HK-2 (cell line): ENCODE measurements around the gene AGAP1.

ENCODE experiments used
- DNase-seq: peaks from one replicate; pipeline ENCODE4 v3.0.0-alpha.2; 2018; ENCODE audit not compliant: unreplicated experiment

The AGAP1 gene

GRCh38 chr2:235569837-235570236 is 76.0 kb downstream of the AGAP1 start:
- no peak for DNase-seq

DNA sequence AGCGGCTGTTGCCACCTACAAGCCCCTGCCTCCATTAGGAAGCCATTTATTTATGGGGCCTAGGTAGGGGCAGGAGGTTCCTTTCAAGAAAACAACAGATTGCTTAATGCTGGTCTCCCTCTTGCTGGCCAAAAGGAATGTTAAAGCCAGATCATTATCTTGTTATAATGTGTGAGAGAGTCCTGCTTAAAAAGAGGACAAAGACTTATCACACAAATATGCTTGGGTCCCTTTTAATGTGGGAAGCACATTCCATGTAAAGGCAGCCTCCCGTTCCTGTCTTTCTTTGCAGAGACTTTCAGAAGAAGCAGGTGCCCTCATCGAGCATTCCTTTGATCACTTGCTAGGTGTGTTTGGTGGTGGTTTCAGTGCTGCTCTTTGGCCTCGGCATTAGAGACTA is 76.4 kb downstream of the AGAP1 start:
- DNase-seq, result no peak

DNA sequence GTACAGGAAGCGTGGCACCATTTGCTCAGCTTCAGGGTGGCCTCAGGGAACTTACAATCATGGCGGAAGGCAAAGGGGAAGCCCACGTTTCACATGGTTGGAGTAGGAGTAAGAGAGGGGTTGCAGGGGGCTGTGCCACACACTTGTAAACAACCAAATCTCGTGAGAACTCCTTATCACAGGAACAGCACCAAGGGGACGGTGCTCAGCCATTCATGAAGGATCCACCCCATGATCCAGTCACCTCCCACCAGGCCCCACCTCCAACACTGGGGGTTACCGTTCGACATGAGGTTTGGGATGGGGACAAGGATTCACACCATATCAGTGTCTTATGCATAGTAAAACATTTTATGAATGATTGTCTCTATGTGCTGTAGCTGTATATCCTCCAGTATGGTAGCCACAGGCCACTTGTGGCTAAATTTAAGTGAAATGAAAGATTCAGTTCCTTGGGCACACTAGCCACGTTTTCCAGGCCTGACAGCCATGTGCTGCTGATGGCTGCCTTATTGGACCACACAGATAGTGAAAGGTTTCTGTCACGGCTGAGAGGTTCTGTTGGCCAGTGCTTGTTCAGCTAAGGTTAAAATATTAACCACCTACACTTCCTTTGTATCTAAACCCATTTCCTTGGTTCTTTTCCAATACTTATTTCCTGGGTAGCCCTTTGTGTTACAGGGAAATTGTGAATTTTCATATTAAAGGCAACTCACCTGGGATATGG is 77.3 kb downstream of the AGAP1 start:
- peak; percentile 63 for DNase-seq

GRCh38 chr2:235572592-235572991 is 78.7 kb downstream of the AGAP1 start:
- DNase-seq, result no peak

DNA sequence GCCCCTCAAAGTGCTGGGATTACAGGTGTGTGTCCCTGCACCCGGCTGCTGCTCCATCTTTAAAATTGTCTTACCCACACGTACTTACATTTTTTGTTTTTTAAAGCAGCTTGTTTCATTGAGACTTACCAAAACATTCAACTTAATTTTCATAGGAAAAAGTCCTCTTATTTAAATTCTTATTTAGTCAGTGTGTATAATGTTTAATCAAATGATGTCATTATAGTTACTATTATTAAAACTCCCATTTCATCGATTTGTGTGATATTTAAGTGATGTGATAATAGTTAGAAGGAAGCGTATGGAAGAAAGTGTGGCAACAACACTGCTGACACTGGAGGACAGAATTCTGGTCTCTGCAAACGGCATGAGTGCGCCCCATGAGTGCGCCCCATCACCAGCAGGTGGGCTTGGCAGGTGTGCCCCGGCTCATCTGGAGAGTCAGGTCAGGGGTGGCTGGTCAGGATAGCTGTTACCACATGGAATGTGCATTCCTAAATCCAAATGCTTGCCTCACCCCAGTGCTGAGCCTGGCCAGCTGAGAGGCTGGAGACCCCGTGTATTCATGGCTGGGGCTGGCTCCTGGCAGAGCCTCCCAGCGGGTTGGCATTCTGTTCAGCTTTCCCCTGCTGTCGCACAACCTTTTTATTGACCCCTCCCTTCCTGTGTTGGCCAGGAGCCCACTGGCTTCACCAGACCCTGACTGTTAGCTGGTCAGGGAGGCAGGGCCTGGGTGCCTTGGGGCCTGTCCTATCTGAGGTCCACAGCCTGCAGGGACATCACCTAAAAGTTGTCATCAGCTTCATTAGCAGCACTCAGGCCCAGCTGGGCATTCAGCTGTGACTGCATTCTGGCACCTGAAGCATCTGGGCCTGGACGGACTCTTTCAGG is 79.7 kb downstream of the AGAP1 start:
- DNase-seq, result no peak

DNA sequence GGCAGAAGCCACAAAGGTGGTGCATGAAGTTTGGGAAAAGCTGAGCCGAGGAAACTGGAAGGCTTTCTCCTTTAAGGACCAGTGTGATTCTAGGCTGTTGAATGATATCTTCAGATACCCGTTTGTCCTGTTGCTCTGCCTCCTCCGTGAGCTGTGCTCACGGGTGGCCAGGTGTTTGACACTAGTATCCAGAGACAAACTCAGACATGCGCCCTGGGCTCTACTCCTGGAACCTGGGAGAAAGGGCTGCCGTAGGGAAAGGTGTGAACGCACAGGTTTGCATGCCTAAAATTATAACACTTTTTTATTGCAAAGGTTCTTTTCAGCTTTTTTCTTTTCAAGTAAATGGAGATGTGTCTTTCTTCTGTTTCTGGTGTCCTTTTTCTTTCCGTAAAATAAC is 81.6 kb downstream of the AGAP1 start:
- DNase-seq, result no peak

- DNase-seq, result no peak
Observed at GRCh38 chr2:235575904-235576303, 82.1 kb downstream of the AGAP1 start.

- no peak for DNase-seq
Observed at GRCh38 chr2:235576337-235576910, 82.6 kb downstream of the AGAP1 start.

GRCh38 chr2:235577404-235578330 is 83.8 kb downstream of the AGAP1 start:
- no peak for DNase-seq

GRCh38 chr2:235579128-235579527 is 85.3 kb downstream of the AGAP1 start:
- DNase-seq, result no peak

DNA sequence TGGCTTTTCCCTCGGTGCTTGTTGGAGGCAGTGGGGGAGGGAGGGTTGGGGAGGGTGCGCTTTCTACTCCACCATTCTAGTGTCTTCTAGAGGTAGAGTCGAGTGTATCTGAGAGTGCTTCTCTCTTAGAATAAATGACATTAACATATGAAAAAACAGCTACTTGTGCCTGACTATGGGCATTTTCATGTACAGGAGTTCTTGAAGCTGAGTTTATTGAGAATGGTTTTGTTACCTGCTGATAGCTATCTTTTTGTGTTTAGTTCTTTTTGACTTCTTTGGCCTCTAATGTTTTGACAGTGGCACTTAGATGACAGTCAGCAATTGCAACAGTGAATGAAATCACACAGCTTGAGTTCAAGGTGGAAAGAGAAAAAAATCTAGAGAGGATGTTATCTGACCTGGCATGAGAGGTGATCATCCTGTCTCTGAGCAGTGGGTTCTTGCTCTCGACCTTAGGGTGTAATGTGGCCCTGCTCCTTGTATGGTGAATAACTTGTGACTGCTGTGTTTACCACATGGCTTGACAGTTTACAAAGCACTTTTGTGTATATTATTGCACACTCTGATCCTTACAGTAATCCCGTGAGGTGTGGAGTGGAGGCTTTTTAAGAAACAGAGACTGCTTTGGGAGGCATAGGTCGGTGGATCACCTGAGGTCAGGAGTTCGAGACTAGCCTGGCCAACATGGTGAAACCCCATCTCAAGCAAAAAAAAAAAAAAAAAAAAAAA is 86.7 kb downstream of the AGAP1 start:
- no peak for DNase-seq

- DNase-seq, result no peak
Observed at GRCh38 chr2:235582081-235582686, 88.3 kb downstream of the AGAP1 start.

GRCh38 chr2:235582729-235583128 is 88.9 kb downstream of the AGAP1 start:
- no peak for DNase-seq

DNA sequence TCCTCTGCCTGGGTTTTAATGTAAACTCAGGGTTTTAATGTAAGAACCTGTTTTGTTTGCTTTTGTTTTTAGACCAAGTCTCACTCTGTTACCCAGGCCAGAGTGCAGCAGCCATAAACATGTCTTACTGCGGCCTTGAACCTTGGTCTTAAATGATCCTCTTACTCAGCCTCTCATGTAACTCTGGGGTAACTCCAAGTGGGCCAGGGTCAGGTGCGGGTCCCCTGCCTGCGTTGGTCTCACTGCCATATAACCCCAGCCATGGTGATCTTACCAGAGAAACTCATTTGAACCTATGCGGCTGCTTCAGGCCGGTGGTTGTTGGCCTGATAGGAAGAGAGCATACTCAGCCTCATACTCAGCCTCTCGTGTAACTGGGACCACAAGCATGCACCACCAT is 89.3 kb downstream of the AGAP1 start:
- no peak for DNase-seq

DNA sequence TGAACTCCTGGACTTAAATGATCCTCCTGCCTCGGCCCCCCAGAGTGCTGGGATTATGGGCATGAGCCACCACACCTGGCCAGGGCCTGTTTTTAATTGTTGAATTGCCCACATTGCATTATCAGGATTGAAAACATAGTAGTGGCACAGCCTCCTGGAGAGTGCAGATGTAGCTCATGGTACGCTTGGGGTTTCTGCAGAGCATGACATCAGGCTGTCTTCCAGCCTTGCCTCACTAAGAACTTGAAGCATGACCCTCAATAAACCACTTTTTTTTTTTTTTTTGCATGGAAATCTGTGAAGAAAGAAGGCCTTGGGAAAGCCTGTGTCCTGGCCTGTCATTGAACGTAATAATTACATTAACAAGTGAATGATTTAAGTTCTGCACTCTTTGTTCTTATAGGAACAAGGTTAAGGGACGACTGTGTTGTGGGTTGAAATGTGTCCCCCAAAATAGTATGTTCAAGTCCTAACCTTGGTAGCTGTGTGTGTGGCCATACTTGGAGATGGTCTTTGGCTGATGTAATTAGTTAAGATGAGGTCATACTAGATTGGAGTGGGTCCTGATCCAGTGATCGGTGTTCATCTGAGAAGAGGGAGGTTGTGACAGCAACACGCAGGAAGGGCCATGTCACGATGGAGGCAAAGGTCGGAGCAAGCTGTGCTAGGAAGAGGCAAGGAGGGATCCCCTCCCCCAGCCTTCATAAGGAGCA is 90.2 kb downstream of the AGAP1 start:
- no peak for DNase-seq

GRCh38 chr2:235584638-235585007 is 90.8 kb downstream of the AGAP1 start:
- no peak for DNase-seq

DNA sequence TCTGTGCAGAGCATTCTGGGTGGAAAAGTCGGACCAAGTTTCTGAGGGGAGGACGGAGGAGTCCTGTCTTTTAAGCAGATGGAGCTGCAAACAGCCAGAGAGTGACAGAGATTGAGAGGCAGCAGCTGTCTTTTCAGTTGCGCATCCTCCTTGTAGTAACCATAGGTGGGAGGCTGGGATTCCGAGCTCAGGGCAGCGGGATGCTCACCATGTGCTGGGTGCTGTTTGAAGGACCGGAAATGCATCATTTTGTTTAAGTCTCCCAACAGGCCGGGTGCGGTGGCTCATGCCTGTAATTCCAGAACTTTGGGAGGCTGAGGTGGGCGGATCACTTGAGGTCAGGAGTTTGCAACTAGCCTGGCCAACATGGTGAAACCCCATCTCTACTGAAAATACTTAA is 93.4 kb downstream of the AGAP1 start:
- DNase-seq, result no peak

DNA sequence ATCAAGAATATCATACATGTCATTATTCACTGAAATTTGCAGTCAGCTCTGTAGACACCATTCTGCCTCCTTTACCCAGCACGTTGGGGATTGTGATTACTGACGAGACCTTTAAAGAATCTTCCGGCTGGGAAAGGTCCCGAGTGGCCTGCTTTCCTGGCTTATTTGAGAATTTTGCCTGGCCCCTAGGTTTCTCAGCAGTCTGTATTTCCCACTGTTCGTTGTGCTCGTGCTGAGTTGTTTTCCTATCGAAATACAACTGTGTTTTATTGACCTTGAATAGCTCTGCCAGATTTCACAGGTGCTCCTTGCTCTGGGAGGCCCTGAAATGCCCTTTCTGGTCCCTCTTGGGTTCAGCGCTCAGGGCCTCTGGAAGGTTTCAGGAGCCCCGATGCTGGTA is 94.9 kb downstream of the AGAP1 start:
- no peak for DNase-seq

GRCh38 chr2:235591231-235591730 is 97.4 kb downstream of the AGAP1 start:
- no peak for DNase-seq

DNA sequence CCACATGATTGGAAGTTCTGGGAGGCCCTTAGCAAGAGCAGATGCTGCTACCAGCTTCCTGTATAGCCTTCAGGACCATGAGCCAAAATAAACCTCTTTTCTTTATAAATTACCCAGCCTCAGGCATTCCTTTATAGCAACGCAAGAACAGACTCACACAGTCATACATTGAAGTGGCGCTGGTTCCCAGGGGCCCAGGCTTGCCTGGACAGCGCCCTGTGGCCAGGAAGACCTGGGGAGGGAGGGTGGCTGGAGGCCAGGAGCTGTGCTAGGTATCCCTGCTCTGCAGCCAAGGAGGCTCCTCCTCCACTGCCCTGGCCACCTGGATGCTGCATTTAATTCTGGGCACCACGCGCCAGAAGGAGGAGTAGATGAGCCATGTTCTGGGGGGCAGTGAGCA is 98.1 kb downstream of the AGAP1 start:
- no peak for DNase-seq
